Keratinocyte (primary cell): ENCODE data around the gene MEIS3. TPM values are rescaled to one million over a fixed set of nuclear protein-coding genes. Genes with fewer than 3 reads are reported as not detected.

Source experiments
- DNase-seq: peaks from one replicate; pipeline ENCODE4 v3.0.0-alpha.2; 2011; ENCODE audit warnings: low read depth, missing footprints, low spot score
- FAIRE-seq: peaks from 2 replicates; lab custom pipeline; 2011; peaks lifted over from hg19 to GRCh38; lab: Jason Lieb, UNC
- H2AFZ ChIP-seq: 2 replicates; pipeline ENCODE4 v1.6.0; 2012; ENCODE audit warnings: low read length, control low read depth, inconsistent platforms; ENCODE audit not compliant: control insufficient read depth
- H3K27ac ChIP-seq: 2 replicates; pipeline ENCODE4 v1.5.1; 2011; ENCODE audit warnings: low read length; ENCODE audit not compliant: control insufficient read depth, insufficient read depth
- H3K27me3 ChIP-seq: 3 replicates; pipeline ENCODE4 v1.6.0; 2011; ENCODE audit warnings: low read length; ENCODE audit not compliant: control insufficient read depth, insufficient read depth; ENCODE audit errors: extremely low read depth
- H3K36me3 ChIP-seq, 2 experiments: 2 replicates in 1 of 2; 3 replicates in 1 of 2; pipeline ENCODE4 v1.5.1; 2011; ENCODE audit warnings: low read length in 2 of 2, mild to moderate bottlenecking in 1 of 2; ENCODE audit not compliant: control insufficient read depth in 2 of 2, insufficient read depth in 2 of 2; ENCODE audit errors: extremely low read depth in 1 of 2
- H3K4me1 ChIP-seq: 3 replicates; pipeline ENCODE4 v1.5.1; 2011; ENCODE audit warnings: low read length; ENCODE audit not compliant: control insufficient read depth, insufficient read depth; ENCODE audit errors: extremely low read depth
- H3K4me2 ChIP-seq: 3 replicates; pipeline ENCODE4 v1.6.0; 2011; ENCODE audit warnings: low read depth, low read length; ENCODE audit not compliant: control insufficient read depth, insufficient read depth; ENCODE audit errors: extremely low read depth
- H3K4me3 ChIP-seq, 3 experiments: fragments of 200-600 bp in 1 of 3; sonication (generic) in 1 of 3; 2 replicates in 2 of 3; 3 replicates in 1 of 3; pipeline ENCODE4 v1.5.1; 2011 to 2016; ENCODE audit warnings: low read length in 3 of 3, mild to moderate bottlenecking in 3 of 3, control low read depth in 2 of 3, inconsistent platforms in 1 of 3, low read depth in 1 of 3, mixed read lengths in 1 of 3, mixed run types in 1 of 3, moderate library complexity in 1 of 3; ENCODE audit not compliant: control insufficient read depth in 2 of 3, insufficient read depth in 2 of 3; ENCODE audit errors: extremely low read depth in 1 of 3
- H3K79me2 ChIP-seq: 2 replicates; pipeline ENCODE4 v1.6.0; 2012; ENCODE audit warnings: low read length; ENCODE audit not compliant: control insufficient read depth, insufficient read depth
- H3K9ac ChIP-seq: 3 replicates; pipeline ENCODE4 v1.6.0; 2011; ENCODE audit warnings: low read length; ENCODE audit not compliant: control insufficient read depth, insufficient read depth; ENCODE audit errors: extremely low read depth
- H3K9me1 ChIP-seq: 3 replicates; pipeline ENCODE4 v1.6.0; 2011; ENCODE audit warnings: low read length; ENCODE audit not compliant: control insufficient read depth, insufficient read depth; ENCODE audit errors: extremely low read depth
- H3K9me3 ChIP-seq: 2 replicates; pipeline ENCODE4 v1.5.1; 2012; ENCODE audit warnings: low read depth, low read length; ENCODE audit not compliant: control insufficient read depth
- H4K20me1 ChIP-seq: 3 replicates; pipeline ENCODE4 v1.6.0; 2011; ENCODE audit warnings: low read length; ENCODE audit not compliant: control insufficient read depth, insufficient read depth; ENCODE audit errors: extremely low read depth
- EZH2 ChIP-seq: IDR thresholded peaks from one replicate; pipeline ENCODE4 v1.6.1; 2012; ENCODE audit warnings: inconsistent platforms, mild to moderate bottlenecking, low read length, moderate library complexity
- dilution Hi-C: fragments of 300-500 bp; cut with MboI; formaldehyde crosslinking; loops from one replicate; pipeline ENCODE4 v1.7.0; 2020; ENCODE audit warnings: low sequenced_read_pairs; ENCODE audit not compliant: extremely low pct_ligation_motif_present
- polyA plus RNA-seq, 5 experiments: library from polyadenylated mRNA; depleted of rRNA in 3 of 5; stranded (reverse) in 3 of 5; stranded (forward) in 1 of 5; unstranded in 1 of 5; fragments of >200 nt; gene quantifications; 1 replicate in 1 of 5; 2 replicates in 3 of 5; 3 replicates in 1 of 5; pipeline versions ENCODE4 v1.2.1 to v1.2.3, GENCODE V29; 2011 to 2012; ENCODE audit warnings: missing spikeins in 2 of 5, low read depth in 1 of 5, low replicate concordance in 1 of 5
- TF ChIP-seq, protein P1 (sequence below), 3 experiments: IDR thresholded peaks in 1 of 3; conservative IDR thresholded peaks in 1 of 3; optimal IDR thresholded peaks in 1 of 3; 2 replicates in 2 of 3; 3 replicates in 1 of 3; pipeline versions ENCODE3 to v1.5.1; 2011; ENCODE audit warnings: low read length in 3 of 3, mild to moderate bottlenecking in 3 of 3, moderate library complexity in 2 of 3, control low read depth in 1 of 3, inconsistent platforms in 1 of 3; ENCODE audit not compliant: insufficient read depth in 2 of 3; ENCODE audit errors: extremely low read depth in 1 of 3

MEIS3 gene
- polyA plus RNA-seq, 1 donor (not counting 4 experiments of a cell fraction or from before 2014, with no cell fraction given): 1.7 TPM

DNA sequence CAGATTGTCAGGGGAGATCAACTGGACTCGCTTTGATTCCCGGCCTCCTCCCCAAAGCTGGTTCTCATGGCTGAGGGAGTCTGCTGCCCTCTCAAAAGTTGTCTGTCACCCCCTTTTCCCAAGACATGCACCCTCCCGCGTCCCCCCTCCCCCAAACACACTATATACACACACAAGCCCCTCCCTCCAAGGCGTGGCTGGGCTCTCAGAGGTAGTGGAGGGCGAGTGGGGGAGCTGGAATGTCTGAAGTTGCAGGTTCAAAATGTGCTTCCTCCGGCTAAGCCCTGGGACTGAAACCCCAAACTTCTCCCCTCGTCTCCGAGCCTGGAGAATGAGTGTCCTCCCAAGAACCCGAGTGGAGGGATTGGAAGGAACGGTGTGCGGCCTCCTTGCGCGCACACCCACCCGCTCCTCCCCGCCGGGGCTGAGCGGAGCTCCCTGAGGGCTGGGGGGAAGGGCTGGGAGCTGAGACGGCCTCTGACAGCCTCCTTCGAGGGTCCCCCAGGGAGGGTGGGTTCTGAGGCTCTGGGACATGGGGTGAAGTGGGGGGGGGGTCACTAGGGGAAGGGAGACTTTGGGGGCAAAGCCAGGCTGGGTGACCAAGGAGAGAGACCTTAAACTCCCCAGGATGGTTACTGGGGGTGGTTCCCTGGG lies 9.9 kb upstream of the MEIS3 start:
- H3K4me1 ChIP-seq: peaks cover 13% of the 10 kb centered on the region
- no peak overlapping the region for H3K4me2 ChIP-seq
- no peaks in the 10 kb centered on the region for H3K79me2 ChIP-seq
- H3K27ac ChIP-seq: no peak overlapping the region
- no peaks in the 10 kb centered on the region for H3K9me3 ChIP-seq
- no peaks in the 10 kb centered on the region for H3K36me3 ChIP-seq
- no peak overlapping the region for H3K9ac ChIP-seq
- DNase-seq (no peak), FAIRE-seq (no peak)
- H4K20me1 ChIP-seq: no peaks in the 10 kb centered on the region
- no peaks in the 10 kb centered on the region for H3K9me1 ChIP-seq
- no peak overlapping the region for H3K4me3 ChIP-seq
- TF ChIP-seq, protein P1, sequence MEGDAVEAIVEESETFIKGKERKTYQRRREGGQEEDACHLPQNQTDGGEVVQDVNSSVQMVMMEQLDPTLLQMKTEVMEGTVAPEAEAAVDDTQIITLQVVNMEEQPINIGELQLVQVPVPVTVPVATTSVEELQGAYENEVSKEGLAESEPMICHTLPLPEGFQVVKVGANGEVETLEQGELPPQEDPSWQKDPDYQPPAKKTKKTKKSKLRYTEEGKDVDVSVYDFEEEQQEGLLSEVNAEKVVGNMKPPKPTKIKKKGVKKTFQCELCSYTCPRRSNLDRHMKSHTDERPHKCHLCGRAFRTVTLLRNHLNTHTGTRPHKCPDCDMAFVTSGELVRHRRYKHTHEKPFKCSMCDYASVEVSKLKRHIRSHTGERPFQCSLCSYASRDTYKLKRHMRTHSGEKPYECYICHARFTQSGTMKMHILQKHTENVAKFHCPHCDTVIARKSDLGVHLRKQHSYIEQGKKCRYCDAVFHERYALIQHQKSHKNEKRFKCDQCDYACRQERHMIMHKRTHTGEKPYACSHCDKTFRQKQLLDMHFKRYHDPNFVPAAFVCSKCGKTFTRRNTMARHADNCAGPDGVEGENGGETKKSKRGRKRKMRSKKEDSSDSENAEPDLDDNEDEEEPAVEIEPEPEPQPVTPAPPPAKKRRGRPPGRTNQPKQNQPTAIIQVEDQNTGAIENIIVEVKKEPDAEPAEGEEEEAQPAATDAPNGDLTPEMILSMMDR (optimal IDR thresholded peaks at IDR 0.05 in 1 of 3, IDR thresholded peaks at IDR 0.05 in 1 of 3, conservative IDR thresholded peaks at IDR 0.05 in 1 of 3; ENCODE audit: extremely low read depth in 1 of 3, insufficient read depth in 2 of 3, low read length in 3 of 3): no peak
- TF ChIP-seq EZH2: no peak
- H2AFZ ChIP-seq: no peak overlapping the region
- dilution Hi-C loops: no loop called here
- H3K27me3 ChIP-seq: peaks cover 12% of the 10 kb centered on the region

DNA sequence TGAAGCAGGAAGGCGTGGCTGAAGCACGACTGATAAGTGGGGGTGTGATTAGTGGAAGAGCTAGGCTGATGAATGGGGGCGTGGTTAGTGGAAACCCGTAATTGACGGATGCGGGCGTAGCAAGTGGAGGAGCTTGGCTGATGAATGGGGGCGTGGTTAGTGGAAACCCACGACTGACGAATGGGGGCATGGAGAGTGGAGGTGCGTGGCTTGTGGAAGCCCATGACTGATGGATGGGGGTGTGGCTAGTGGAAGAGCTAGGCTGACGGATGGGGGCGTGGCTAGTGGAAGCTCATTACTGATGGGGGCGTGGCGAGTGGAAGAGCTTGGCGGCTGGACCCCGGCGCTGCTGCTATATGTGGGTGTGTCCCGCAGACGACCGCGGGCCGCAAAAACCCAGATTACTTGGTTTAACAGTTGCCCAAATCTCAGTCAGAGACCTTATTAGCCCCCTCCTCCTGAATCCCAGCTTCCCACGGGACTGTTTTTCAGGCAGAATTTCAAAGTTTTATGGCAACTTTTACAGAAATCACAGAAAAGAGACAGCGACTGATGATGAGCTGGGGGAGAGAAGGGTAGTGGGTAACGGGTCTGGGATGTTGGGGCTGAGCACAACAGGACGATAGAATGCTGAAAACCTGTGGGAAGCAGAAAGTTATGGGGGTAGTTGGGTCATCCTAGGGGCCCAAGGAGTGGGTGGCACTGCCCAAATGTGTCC lies 9.0 kb upstream of the MEIS3 start:
- H3K4me3 ChIP-seq: peak overlapping the region in 2 of 3 experiments; percentile 49 to 59
- peak overlapping the region; percentile 51 for H2AFZ ChIP-seq
- H3K27ac ChIP-seq: no peak overlapping the region
- peak; percentile 80 for FAIRE-seq
- peak overlapping the region; percentile 85 for H3K4me2 ChIP-seq
- no peaks in the 10 kb centered on the region for H4K20me1 ChIP-seq
- no peak overlapping the region for H3K9ac ChIP-seq
- no peaks in the 10 kb centered on the region for H3K36me3 ChIP-seq
- no peaks in the 10 kb centered on the region for H3K9me1 ChIP-seq
- H3K27me3 ChIP-seq: peaks cover 20% of the 10 kb centered on the region
- peak; percentile 99 for DNase-seq
- peaks cover 13% of the 10 kb centered on the region for H3K4me1 ChIP-seq
- dilution Hi-C loops: no loop called here
- H3K79me2 ChIP-seq: no peaks in the 10 kb centered on the region
- no peaks in the 10 kb centered on the region for H3K9me3 ChIP-seq
- no peak for TF ChIP-seq EZH2
- TF ChIP-seq, protein P1 (optimal IDR thresholded peaks at IDR 0.05 in 1 of 3, IDR thresholded peaks at IDR 0.05 in 1 of 3, conservative IDR thresholded peaks at IDR 0.05 in 1 of 3; ENCODE audit: extremely low read depth in 1 of 3, insufficient read depth in 2 of 3, low read length in 3 of 3): no peak
